Central memory CD4-positive, alpha-beta T cell (primary cell): ENCODE data around the gene OR2L3.
"Not testable (repeated sequence)": the region's sequence is repeated elsewhere in the genome, so short reads cannot be mapped to it uniquely, and the experiment has no call there.

ENCODE experiments used
- DNase-seq: peaks from one replicate; pipeline ENCODE4 v3.0.0; 2022
- total RNA-seq, 3 experiments: gene quantifications; one replicate each; lab custom pipeline; 2026; lab: John Stamatoyannopoulos, UW

The OR2L3 gene
- total RNA-seq: 0 to 0.19 (median 0) reads per million in 3 experiments

GRCh38 chr1:248046536-248046935 lies at the start of gene OR2L3:
Gene OR2L3 (plus strand): TSS chr1:248046836. CDS start chr1:248060682, 13,846 bp downstream.
- no peak for DNase-seq

GRCh38 chr1:247998811-247999210 lies 47.8 kb upstream of the OR2L3 start:
- no peak for DNase-seq

DNA sequence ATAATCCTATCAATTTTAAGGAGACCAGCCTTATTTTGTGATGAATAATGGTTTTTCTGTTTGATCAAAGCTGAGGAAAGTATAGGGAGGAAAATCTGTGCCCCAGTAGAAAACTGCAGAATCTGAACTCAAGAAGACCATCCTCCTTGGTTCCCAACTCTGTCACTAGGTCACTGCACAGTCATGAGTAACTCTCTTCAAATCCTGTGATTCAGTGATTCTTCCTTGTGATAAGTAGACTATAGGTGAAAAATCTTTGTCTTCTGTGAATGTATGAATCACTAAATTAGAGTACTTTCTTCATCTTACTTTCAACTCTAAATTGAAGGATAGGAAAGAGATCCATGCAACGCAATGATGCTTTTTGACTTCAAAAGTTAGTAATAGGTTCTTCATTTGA lies 46.5 kb upstream of the OR2L3 start:
- DNase-seq: no peak

GRCh38 chr1:248007778-248008177 lies 38.9 kb upstream of the OR2L3 start:
- DNase-seq: no peak

DNA sequence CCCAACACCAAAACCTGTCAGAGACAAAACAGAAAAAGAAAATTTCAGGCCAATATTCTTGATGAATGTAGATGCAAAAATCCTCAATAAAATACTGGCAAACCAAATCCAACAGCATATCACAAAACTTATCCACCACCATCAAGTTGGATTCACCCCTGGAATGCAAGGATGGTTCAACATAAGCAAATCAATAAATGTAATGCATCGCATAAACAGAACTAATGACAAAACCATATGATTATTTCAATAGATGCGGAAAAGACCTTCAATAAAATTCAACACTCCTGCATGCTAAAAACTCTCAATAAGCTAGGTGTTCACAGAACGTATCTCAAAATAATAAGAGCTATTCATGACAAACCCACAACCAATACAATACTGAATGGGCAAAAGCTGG lies 37.0 kb upstream of the OR2L3 start:
- DNase-seq: no peak

DNA sequence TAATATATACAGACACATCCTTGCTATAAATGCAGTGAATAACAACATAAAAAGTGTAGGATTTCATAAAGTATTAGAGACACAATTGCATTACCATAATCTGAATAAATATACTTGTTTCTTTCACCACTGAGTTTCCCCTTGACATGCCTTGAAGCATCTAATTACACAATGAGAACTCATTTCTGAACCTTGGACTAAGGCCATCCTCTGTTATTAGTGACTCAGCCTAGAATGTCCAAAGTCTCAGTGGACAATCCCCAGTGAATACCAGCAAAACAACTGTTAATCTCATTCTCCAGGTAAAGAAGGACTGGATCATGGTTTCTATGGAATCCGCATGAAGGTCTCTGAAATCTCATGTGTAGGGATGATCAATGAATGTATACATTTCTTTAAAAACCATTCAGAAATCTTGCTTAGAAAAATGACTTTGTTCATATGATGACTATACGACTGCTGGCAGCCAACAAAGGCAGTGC lies 33.4 kb upstream of the OR2L3 start, which contains the start of gene OR2L5:
Gene OR2L5, plus strand, starts transcription at position 432 of the 482 bp plus-strand sequence. CDS start 8,288 bp downstream, outside the sequence.
- no peak for DNase-seq

GRCh38 chr1:248015803-248016202 lies 30.8 kb upstream of the OR2L3 start:
- no peak for DNase-seq

DNA sequence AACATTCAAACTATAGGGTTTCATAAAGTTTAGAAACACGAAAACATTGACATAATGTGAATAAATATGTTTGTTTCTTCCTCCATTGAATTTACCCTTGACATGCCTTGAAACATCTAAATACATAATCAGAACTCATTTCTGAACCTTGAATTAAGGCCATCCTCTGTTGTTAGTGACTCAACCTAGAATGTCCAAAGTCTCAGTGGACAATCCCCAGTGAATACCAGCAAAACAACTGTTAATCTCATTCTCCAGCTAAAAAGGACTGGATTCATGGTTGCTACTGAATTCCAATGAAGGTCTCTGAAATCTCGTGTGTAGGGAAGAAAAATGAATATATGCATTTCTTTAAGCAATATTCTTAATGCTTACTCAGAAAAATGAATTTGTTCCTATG lies 16.9 kb upstream of the OR2L3 start, which contains the start of gene OR2L2:
Gene OR2L2, plus strand, starts transcription at position 301 of the 400 bp plus-strand sequence. CDS start 8,198 bp downstream, outside the sequence.
- no peak for DNase-seq

- DNase-seq: no peak
Observed at GRCh38 chr1:248045209-248045608, 1.4 kb upstream of the OR2L3 start.

GRCh38 chr1:248047008-248047407 lies 372 bp downstream of the OR2L3 start:
- DNase-seq: no peak

GRCh38 chr1:248054671-248055070 lies 8.0 kb downstream of the OR2L3 start:
- DNase-seq: no peak

DNA sequence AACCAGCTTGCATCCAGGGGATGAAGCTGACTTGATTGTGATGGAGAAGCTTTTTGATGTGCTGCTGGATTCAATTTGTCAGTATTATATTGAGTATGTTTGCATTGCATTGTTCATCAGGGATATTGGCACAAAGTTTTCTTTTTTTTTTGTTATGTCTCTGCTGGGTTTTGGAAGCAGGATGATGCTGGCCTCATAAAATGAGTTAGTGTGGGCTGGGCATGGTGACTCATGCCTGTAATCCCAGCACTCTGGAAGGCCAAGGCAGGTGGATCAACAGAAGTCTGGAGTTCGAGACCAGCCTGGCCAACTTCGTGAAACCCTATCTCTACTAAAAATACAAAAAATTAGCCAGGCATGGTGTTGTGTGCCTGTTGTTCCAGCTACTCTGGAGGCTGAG lies 8.6 kb downstream of the OR2L3 start:
- DNase-seq: no peak

GRCh38 chr1:248065071-248065470 lies 18.4 kb downstream of the OR2L3 start:
- DNase-seq: no peak

DNA sequence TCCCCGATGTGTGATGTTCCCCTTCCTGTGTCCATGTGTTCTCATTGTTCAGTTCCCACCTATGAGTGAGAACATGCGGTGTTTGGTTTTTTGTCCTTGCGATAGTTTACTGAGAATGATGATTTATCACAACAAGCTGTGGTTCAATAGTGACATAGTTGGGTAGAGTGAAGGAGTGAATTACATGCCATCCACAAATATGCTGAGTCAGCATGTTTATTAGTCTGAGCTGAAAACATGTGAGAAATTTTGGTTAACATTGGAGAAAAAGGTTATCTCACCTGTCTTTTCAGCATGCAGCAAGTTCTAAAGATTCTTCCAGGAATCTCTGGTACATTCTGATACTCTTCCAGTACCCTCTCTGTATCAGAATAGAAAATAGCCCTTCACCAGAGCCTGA lies 19.0 kb downstream of the OR2L3 start:
- no peak for DNase-seq

DNA sequence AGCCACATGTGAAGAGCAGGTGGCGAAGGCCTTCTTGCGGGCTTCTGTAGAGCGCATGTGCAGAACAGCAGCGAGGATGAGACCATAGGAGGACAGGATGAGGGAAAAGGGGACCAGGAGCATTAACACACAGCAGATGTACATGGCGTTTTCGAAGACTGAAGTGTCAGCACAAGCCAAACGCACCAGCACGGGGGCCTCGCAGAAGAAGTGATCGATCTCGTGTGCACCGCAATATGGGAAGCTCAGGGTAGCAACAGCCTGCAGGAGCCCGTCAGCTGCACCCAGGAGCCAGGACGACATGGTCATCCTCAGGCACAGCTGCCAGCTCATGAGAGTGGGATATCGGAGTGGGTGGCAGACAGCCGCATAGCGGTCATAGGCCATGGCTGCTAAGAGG lies 37.2 kb downstream of the OR2L3 start:
- DNase-seq: not testable (repeated sequence)

DNA sequence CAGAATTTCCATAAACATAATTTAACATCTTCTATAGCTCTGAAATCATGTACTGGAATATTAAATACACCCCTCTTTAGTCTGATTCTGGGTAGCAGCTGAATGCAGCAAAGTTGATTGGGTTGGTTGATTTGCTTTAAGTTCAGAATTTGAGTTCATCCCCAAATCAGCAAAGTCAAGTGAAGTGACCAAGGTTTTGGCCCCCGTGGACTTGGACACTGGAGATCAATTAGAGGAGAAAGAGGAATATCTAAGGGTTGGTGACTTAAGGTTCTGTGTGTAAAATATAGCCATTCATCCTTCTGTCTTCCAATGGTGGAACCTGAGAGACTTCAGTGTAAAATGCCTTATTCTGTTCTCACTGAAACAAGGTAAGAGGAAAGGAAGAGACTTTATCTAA lies 48.2 kb downstream of the OR2L3 start, which contains the start of gene OR2L13:
Gene OR2L13, plus strand, starts transcription at position 301 of the 400 bp plus-strand sequence. CDS start 4,192 bp downstream, outside the sequence.
- no peak for DNase-seq

- no peak for DNase-seq
Observed at GRCh38 chr1:248098529-248098928, 51.9 kb downstream of the OR2L3 start.

DNA sequence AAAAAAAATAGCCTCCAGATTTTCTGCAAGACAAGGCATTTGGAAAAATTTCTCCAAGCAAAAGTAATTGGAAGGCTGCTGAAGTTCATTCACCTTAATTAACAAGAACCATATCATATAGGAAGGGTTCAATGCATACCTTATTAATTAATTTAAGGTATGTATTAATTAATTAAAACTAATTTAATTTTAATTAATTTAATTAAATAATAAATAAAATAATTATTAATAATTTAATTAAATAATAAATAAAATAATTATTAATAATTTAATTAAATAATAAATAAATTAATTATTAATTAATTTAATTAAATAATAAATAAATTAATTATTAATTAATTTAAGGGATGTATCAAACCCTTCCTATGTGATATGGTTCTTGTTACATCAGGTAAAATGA lies 56.2 kb downstream of the OR2L3 start:
- no peak for DNase-seq

DNA sequence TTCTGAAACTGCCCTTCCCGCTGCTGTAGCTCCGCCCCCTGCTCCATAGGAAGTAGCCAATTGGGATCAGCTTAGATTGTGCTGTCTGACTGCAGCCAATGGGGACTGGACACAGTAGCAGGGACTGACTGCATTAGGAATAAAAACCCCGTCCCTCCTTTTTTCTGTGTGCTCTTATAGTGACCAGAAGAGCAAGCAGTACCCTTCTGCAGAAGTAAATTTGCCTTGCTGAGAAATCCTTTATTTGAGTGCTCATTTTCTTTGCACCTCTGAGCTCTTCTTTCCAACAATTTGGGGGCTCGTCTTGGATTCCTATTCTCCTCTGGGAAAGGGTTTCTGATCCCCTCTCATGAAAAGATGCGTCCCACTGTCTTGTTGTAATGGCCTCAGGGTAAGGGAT lies 64.5 kb downstream of the OR2L3 start:
- DNase-seq: no peak
